Osteocyte (in vitro differentiated cells): Measurements from ENCODE around the gene CADM1. TPM values are rescaled to one million over a fixed set of nuclear protein-coding genes. Genes with fewer than 3 reads are reported as not detected.

Experiments
- DNase-seq: peaks from one replicate; pipeline ENCODE4 v3.0.0; 2021; ENCODE audit warnings: mixed read lengths; ENCODE audit not compliant: unreplicated experiment; ENCODE audit errors: extremely low spot score
- H3K27ac Mint-ChIP-seq: one replicate; pipeline ENCODE4 v1.8.0; 2021; ENCODE audit warnings: mild to moderate bottlenecking, mixed read lengths; ENCODE audit not compliant: unreplicated experiment
- H3K27me3 Mint-ChIP-seq: one replicate; pipeline ENCODE4 v1.8.0; 2021; ENCODE audit warnings: mixed read lengths; ENCODE audit not compliant: unreplicated experiment
- H3K36me3 Mint-ChIP-seq: one replicate; pipeline ENCODE4 v1.8.0; 2021; ENCODE audit warnings: mixed read lengths; ENCODE audit not compliant: unreplicated experiment
- H3K4me1 Mint-ChIP-seq: one replicate; pipeline ENCODE4 v1.8.0; 2021; ENCODE audit warnings: mixed read lengths; ENCODE audit not compliant: unreplicated experiment
- H3K4me3 Mint-ChIP-seq: one replicate; pipeline ENCODE4 v1.8.0; 2021; ENCODE audit warnings: mild to moderate bottlenecking, moderate library complexity, mixed read lengths; ENCODE audit not compliant: unreplicated experiment
- H3K9me3 Mint-ChIP-seq: one replicate; pipeline ENCODE4 v1.8.0; 2021; ENCODE audit warnings: mixed read lengths; ENCODE audit not compliant: unreplicated experiment
- total RNA-seq: library from RNA; stranded (reverse); gene quantifications from 2 replicates; pipeline ENCODE4 v1.2.1, GENCODE V29; 2021
- TF ChIP-seq, protein P1 (sequence below): fragments of 200-600 bp; sonication (generic); IDR thresholded peaks from 2 replicates; pipeline ENCODE4 v1.5.0; 2021; ENCODE audit warnings: antibody characterized with exemption, mild to moderate bottlenecking, moderate library complexity

Gene CADM1
- total RNA-seq, 1 donor from 2014 or later, result 24.2 TPM

DNA sequence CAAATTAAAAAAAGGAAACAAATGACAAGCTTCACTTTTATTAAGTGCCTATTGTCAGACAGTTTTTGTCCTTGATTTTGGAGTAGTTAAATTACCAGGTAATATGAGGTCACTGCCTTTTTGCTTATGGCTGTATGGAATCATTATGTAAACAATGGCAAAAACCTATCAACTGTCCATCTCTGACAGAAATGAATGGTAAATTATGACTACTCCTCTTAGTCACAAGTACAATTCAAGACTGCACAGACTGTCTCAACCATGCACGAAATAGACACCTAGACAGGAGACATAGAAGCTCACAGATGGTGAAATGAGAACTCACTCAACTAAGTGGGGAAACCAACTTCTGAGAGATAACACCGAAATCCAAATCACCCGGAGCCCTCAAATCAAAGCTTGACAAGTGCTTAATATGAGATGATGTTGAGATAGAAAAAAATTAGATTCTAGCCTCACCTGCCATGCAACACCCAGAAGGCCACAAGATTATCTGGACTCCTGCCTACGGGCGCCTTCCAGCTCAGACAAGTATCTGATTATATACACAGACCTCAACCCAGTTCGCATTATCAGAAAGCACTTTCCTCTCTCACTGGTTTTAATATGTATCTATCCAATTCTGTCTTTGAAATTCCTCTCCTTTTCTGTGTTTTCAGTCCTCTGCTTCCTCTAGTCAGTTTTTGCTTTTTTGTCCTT lies 199.3 kb downstream of the CADM1 start:
- no peak for DNase-seq
- Mint-ChIP-seq H3K4me1 (peaks cover 19% of the 10 kb centered on the region), H3K4me3 (no peak overlapping the region), H3K9me3 (no peaks in the 10 kb centered on the region), H3K27me3 (no peaks in the 10 kb centered on the region), H3K27ac (no peak overlapping the region), H3K36me3 (no peaks in the 10 kb centered on the region)
- TF ChIP-seq, protein P1, sequence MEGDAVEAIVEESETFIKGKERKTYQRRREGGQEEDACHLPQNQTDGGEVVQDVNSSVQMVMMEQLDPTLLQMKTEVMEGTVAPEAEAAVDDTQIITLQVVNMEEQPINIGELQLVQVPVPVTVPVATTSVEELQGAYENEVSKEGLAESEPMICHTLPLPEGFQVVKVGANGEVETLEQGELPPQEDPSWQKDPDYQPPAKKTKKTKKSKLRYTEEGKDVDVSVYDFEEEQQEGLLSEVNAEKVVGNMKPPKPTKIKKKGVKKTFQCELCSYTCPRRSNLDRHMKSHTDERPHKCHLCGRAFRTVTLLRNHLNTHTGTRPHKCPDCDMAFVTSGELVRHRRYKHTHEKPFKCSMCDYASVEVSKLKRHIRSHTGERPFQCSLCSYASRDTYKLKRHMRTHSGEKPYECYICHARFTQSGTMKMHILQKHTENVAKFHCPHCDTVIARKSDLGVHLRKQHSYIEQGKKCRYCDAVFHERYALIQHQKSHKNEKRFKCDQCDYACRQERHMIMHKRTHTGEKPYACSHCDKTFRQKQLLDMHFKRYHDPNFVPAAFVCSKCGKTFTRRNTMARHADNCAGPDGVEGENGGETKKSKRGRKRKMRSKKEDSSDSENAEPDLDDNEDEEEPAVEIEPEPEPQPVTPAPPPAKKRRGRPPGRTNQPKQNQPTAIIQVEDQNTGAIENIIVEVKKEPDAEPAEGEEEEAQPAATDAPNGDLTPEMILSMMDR, result no peak

DNA sequence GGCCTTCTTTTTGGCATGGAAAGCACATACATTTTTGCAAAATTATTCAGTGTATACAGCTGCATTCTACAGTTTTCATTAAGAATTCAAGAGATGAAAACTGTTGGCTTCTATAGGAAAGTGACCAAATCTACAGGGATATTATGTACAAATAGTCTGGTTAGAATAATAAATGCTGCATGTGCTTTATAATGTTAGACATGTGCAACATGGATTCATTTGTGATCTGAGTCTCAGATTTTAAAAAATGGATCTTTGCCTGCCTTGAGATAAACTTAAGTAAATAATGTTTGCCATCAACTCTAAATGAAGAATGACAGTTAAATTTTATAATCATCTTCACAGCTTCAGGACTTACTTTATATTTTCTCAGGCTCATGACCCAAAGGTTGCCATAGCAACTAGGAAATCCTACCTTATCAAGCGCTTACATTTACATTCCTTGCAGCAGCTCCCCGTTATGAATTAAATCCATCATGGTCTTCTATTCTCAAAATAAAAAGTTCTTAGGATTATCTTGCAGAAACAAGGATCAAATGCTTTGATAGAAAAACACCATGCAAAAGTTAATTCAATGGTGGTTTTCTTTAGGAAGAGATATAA lies 200.2 kb downstream of the CADM1 start:
- no peak overlapping the region for H3K4me3 Mint-ChIP-seq
- peaks cover 12% of the 10 kb centered on the region for H3K4me1 Mint-ChIP-seq
- no peaks in the 10 kb centered on the region for H3K27me3 Mint-ChIP-seq
- H3K27ac Mint-ChIP-seq, result no peak overlapping the region
- DNase-seq, result no peak
- H3K9me3 Mint-ChIP-seq, result no peaks in the 10 kb centered on the region
- no peaks in the 10 kb centered on the region for H3K36me3 Mint-ChIP-seq
- TF ChIP-seq, protein P1, result no peak

DNA sequence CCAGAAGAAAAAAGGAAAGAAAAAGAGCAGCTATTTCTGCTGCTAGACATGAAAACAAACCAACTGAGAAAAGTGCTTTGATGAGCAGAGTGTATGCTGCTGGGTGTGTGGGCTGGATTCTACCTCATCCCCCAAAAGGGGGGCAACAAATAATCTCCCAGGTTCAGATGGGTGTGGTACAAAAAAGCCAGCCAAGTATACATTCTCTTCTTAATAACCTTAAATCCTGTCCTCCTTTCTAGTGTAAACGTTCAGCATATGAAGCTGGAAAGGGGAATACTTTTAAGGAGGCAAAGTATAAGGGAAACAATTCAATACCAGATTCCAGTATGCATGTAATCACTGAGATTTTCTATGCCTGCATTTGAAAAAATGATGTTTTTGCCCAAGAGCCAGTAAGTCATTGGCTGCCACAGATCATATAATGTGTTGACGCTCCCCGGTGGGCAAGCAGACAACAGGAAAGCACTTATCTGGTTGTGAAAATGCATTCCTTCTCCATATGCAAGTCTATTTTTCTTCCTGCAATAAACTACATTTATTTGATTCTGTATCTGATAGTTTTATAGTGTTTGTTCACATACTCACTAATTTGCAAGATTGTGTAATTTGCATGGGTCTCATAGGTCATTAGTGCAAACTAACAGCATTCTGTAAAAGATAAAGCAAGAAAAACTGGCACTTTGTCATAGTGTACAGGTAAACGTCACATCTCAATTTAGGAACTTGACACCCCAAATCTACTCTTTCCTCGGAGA lies 201.1 kb downstream of the CADM1 start:
- H3K36me3 Mint-ChIP-seq, result no peaks in the 10 kb centered on the region
- H3K4me3 Mint-ChIP-seq, result no peak overlapping the region
- H3K27ac Mint-ChIP-seq, result no peak overlapping the region
- H3K9me3 Mint-ChIP-seq, result no peaks in the 10 kb centered on the region
- peaks cover 8% of the 10 kb centered on the region for H3K4me1 Mint-ChIP-seq
- no peaks in the 10 kb centered on the region for H3K27me3 Mint-ChIP-seq
- TF ChIP-seq, protein P1, result no peak
- DNase-seq, result no peak

DNA sequence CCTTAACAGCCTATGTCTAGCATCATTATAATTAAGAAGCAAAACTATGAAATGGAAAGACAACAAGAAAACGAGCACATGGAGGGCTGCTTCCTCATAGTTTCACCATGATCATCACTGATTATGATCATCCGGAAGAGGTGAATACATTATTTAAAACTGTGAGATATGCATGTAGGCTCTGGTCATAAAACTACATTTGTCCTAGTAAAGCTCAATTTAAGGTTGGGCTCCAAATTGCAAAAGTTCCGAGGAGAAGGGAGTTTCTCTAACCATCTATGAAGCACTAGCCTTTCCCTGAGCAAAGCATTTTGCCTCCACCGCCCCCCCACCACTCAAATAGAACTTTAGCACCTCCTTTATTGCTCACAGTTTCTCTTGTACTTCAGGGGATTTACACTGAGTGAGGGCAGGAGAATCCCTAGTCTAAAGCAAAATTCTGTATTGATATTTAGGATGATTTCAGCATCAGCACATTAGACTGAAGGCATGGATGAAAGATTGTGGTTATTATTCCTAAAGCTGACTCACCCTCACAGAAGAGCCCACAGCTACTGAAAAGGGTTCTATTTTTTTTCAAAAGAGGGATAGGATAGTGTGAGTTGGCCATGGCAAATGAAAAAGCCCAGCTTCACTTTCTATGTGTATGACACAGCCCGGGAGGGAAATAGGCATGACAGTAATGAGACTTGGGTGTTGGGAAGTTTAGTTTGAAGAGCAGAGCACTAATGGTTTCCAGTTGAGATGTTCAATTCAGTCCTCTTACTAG lies 203.4 kb downstream of the CADM1 start:
- no peaks in the 10 kb centered on the region for H3K27me3 Mint-ChIP-seq
- no peaks in the 10 kb centered on the region for H3K9me3 Mint-ChIP-seq
- H3K4me3 Mint-ChIP-seq, result no peak overlapping the region
- no peak overlapping the region for H3K27ac Mint-ChIP-seq
- no peaks in the 10 kb centered on the region for H3K36me3 Mint-ChIP-seq
- peaks cover 8% of the 10 kb centered on the region for H3K4me1 Mint-ChIP-seq
- TF ChIP-seq, protein P1, result no peak
- no peak for DNase-seq
